HG02885 (cell line): Measurements from ENCODE around the gene THBS4.

Source experiments
- ATAC-seq: cut with Tn5 transposase; IDR thresholded peaks from one replicate; pipeline ENCODE4 v1.9.1; 2021; ENCODE audit warnings: mild to moderate bottlenecking; ENCODE audit not compliant: unreplicated experiment, poor library complexity

Gene THBS4

DNA sequence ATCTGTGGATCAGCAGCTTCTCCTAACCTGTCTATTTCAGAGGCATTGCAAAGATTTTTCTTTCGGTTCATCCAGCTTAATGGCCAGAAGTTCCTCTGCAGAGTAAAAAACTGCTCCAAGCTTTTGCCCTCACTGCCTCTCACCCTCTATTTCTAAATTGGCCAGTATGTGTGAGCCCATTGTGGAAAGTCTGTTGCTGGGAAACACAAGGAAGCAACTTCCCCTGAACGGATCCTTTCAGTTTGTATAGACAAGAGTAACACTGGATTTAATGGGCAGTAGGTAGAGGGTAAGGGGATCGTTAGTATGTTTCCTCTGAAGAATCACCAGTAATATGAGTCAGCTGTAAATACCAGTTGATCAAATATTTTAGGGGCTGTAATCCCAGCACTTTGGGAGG, 7.2 kb downstream of the THBS4 start:
- ATAC-seq = no peak

DNA sequence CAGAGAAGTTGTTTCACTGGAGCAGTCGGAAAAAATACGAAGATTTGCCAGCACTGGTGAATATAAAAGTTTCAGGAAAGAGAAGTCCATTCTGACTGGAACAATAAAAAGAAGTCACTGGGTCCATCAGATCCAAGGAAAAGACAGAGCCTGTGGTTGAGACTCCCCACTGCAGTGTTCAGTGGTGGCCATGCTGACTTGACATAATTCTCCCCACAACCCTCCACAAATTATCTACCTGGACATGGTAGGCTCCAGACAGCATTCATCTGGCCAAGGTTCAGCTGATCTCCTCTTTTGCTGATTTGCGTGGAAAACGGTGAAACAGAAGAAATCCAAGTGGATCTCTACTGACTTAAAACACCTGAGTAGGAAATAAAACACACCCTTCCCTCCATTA, 8.0 kb downstream of the THBS4 start:
- ATAC-seq = no peak

DNA sequence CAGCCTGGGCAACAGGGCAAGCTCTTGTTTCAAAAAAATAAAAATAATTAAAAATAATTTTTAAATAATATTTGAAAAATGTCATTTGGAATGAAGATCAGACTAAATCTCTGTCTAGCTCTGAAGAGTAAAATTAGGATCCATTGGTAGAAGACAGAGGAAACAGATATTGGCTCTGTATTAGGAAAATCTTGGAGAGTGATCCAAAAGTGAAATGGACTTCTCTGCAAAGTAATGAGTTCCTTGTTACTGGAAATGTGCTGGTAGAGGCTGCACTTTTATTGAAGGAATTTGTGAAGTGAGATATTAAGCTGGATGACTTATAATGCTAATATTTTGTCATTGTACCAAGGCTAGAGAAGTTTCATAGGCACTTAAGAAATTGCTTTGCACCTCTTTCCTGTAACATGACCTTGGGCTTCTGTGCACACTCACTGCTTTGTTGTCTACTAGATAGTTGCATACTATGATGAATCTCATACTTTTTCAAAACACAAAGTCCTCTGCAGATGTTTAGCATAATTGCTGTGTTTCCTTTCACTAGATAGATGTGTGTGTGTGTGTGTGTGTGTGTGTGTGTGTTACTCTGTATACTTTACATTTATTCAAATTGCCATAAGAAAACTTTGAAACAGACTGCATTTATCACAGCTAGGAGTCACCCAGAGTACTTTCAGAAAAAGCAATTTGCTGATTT, 13.1 kb downstream of the THBS4 start:
- ATAC-seq = no peak

DNA sequence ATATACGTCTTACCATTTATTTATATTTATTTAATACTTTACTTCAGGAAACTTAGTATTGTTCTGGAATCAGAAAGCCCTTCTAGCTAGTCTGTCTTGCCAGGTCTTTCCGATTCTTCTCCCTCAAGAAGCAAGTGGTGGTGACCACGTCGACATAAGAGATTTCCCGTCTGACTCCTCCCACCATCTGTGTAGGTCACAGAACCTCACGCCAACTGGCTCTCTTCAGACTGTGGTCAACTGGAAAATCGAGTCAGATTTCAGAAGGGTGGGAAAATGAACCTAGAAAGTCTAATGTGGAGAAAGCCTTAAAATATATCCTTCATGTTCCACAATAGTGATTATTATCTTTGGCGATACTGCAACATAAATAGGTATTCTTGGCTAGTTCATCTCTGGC, 17.3 kb downstream of the THBS4 start:
- ATAC-seq = no peak

DNA sequence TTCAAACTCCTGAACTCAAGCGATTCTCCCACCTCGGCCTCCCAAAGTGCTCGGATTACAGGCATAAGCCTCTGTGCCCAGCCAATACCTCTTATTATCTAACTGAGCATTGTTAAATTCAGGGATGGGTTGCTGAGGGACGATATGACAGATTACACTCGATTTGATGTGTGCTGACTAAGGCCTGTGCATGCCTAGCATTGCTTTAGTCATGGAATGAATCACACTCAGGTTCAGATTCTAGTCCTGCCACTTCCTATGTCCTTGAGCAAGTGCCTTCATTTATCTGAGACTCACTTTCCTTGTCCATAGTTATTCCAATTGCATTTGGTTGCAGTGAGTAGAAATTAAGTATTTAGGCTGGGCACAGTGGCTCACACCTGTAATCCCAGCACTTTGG, 19.5 kb downstream of the THBS4 start:
- ATAC-seq = no peak

DNA sequence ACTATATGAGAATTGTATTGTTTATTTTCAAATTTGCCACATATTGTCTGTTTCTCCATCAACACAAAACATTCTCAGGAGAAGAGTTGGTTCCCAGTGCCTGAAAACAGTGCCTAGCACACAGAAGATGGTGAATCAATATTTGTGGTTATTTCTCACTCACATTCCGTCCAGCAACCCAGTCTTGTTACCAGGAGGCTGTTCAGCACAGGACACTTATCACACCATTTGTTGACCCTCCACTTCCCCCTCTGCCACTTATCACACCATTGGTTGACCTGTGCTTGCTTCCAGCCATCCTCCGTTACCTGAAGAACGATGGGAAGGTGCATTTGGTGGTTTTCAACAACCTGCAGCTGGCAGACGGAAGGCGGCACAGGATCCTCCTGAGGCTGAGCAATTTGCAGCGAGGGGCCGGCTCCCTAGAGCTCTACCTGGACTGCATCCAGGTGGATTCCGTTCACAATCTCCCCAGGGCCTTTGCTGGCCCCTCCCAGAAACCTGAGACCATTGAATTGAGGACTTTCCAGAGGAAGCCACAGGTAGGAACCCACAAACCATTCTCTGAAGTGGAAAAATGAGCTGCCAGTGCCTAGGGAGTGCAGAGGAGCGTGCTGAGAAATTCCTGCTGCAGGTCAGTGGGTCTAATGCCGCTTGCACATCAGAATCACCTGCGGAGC, 20.5 kb downstream of the THBS4 start:
- ATAC-seq = no peak

DNA sequence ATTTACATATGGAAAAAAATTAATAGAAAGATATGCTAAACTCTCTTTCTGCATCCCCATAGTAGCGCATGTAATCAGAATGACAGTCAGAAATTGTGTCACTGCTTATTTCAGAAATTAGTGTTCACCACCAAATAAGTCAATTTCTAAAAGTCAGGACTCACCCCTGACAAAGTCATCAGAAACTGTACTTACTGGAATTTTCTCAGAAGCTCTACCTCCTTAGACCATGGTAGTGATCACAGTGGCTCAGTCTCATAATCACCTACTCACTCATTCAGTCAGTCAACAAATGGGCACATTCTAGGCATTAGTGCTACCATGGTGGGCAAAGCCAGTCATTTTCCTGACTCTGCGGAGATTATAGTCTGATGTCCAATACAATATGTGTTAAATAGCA, 22.0 kb downstream of the THBS4 start:
- ATAC-seq = no peak

DNA sequence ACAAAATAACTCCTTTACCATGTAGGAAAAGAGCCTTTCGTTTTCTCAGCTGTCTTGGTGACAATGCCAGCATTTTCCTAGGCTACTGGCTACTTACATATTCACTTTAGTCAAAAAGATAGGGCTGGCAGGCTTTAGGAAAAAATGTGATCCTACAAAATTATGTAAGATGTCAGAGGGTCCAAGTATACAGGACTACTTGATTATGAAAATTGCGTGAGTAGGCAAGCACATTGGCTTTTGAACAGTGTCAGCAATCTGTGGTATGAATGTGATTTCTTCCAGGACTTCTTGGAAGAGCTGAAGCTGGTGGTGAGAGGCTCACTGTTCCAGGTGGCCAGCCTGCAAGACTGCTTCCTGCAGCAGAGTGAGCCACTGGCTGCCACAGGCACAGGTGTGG, 22.8 kb downstream of the THBS4 start:
- ATAC-seq = no peak

DNA sequence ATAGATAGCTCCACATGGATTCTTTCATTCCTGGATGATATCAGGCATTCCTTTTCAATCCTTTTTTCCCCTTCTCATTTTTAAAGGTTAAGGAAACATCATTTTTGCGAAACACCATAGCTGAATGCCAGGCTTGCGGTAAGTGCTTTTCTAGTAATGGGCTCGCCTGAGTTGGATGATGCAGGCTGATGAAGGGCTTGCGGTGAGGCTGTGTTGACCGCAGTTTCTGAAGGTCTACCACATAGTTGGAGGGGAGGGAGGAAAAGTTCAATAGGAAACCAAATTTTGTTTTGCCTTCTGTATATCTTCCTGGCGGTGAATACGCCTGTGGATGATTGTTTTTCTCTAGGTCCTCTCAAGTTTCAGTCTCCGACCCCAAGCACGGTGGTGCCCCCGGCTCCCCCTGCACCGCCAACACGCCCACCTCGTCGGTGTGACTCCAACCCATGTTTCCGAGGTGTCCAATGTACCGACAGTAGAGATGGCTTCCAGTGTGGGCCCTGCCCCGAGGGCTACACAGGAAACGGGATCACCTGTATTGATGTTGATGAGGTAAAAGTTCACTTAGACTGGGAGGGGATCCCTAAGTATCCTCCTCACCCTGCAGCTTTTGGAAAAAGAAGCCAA, 24.3 kb downstream of the THBS4 start:
- no peak for ATAC-seq

DNA sequence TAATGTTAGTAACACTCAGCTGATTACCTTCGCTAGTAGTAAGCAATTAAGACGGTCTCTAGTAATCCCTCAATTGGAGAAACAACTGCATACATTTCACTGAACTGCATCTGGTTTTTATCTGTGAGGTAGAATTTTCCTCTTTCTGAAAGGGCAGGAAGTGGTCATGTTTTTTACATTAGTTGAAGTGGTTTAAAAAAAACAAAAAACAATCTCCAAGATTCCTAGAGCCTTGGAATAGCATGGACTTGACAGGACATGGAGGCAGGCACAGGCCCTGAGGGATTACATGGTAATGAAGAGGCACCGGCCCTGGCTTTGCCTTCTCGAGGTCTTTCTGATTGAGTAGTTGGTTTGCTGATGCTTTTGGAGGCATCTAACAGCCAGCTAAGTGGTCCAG, 25.8 kb downstream of the THBS4 start:
- no peak for ATAC-seq

DNA sequence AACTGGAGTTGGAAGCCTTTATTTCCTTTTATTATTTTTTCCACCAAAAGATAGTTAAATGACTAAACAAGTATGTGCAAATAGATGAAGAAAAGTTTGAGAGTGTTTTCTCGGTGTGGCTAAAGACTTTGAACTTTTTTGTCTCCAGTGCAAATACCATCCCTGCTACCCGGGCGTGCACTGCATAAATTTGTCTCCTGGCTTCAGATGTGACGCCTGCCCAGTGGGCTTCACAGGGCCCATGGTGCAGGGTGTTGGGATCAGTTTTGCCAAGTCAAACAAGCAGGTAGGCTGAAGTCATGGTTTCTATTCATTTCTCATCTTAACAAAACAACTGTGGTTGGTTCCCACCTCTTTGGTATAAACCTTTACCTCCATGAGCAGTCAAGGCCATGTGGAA, 26.4 kb downstream of the THBS4 start:
- ATAC-seq = no peak

DNA sequence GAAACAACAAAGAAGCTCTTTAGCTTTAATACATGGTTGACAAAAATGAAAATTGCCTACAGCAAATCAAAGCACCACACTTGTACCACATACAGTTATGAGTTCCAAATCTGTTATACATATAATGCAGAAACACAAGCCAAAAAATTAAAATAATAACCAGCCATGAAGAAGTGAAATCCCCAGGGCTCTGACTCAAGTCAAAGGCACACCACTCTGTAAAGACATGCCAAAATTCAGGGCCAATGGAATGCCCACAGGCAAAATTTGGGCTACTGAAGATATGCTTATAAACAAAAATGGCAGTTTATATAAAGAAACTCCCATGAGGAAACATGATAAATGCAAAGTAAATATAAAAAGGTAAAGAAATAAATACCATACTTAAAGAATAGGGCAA, 29.0 kb downstream of the THBS4 start:
- ATAC-seq = no peak

DNA sequence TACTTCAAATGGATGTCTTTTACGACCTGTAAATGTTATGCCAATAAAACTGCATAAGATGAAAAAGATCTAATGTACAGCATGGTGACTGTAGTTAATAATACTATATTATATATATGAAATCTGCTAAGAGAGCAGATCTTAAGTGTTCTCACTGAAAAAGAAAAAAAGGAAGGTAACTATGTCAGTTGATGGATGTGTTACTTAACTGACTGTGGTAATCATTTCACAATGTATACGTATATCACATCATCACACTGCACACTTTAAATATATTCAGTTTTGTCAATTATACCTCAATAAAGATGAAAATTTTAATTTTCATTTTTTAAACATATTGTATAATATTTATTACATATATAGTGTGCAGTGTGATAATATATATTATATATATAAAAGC, 31.9 kb downstream of the THBS4 start:
- ATAC-seq = no peak

DNA sequence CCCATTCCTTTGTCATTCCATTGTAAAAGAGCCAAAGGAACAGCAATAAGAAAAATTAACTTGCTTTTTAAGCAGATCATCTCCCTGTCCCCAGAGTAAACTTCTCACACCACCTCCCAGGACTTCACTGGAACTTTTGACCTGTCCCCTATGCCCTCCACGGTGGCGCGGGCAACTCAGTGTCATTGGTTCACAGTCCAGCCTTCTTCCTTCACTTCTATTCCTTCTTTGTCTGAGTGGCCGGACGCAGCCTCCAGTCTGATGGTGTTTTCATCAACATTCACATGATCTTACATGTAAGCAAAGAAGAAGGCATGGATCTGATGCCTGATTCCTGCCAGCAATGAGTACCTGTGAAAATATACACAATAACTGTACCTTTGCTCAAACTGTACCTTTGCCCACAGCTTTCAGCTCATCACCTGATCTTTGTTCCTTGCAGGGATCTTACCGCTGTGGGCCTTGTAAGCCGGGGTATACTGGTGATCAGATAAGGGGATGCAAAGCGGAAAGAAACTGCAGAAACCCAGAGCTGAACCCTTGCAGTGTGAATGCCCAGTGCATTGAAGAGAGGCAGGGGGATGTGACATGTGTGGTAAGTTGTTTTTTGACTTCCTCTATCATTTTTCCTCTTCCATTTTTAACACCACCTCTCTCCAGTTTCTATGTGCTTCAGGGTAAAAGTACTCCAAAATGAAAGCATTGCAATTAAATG, 32.5 kb downstream of the THBS4 start:
- no peak for ATAC-seq

DNA sequence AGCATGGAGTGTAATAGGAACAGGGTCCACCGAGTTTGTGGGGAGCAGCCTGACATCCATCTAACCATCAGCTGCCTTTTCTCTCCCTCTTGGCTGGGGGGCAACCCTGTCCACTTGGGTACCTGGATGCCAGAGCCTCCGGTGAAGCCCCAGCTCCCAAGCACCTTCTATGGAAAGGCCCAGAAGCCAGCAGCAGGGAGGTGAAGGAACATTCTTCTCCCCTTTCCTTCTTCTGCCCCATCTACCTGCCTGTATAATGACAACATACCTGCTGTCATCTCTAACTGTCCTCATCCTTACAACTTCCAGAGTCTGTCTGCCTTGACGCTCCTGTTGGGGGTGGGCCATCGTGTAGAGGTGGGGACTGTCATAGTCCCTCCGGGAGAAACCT, 33.1 kb downstream of the THBS4 start:
- ATAC-seq = no peak

DNA sequence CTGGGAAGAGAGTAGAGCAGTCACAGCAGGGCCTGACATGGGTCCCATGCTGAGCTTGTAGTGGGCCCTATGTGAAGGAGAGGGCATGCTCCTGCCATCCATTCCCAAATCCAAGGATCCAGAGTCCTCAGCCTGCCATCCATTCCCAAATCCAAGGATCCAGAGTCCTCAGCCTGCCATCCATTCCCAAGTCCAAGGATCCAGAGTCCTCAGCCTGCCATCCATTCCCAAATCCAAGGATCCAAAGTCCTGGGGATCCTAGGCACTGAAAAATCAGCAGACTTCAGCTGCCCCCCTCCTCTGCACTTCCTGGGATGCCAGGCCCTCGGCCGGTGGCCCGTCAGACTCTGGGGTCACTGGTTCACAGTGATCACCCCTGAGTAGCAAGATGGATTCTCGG, 33.6 kb downstream of the THBS4 start:
- no peak for ATAC-seq

DNA sequence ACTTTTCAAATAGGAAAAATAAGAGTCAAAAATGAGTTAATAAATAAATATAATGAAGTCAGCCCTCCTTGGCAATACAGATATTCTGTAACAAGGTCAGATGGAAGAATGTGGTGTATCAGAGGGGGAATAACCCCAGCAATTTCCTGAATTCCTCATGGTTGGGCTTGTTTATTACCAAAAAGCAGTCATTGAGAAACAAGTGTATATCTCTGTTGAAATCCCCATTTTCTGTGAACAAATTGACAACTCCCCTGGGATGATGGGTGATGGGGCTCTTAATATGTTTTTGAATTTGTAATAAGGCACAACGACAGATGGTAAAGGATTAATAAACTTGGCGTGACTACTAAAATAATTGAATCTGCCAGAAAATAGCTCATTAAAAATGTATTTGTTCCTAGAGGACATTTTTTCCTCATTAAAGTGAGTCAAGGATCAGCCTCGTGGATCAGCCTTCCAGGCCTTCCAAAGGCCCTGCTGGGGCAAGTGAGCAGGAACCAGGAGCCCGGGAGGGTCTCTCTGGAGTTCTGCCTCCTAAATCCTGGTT, 34.2 kb downstream of the THBS4 start:
- no peak for ATAC-seq

DNA sequence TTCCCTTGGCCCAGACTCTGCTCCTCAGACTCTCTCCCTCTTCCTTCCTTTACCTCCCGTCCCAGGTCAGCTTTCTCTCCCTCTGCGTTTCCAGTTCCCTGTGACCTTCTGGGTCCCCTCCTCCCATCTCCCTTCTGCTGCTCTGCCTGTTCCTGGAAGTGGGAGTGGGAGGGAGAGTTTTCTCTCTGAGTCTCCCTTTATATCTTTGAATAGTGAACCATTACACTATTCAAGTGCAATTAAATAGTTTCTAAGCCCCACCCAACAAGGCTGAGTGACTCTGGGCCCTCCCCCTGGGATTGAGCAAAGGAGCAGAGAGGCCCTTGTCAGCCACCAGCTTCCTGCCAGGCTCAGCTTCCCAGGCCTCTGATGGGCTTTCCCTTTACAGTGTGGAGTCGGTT, 34.8 kb downstream of the THBS4 start:
- peak; percentile 27 for ATAC-seq

DNA sequence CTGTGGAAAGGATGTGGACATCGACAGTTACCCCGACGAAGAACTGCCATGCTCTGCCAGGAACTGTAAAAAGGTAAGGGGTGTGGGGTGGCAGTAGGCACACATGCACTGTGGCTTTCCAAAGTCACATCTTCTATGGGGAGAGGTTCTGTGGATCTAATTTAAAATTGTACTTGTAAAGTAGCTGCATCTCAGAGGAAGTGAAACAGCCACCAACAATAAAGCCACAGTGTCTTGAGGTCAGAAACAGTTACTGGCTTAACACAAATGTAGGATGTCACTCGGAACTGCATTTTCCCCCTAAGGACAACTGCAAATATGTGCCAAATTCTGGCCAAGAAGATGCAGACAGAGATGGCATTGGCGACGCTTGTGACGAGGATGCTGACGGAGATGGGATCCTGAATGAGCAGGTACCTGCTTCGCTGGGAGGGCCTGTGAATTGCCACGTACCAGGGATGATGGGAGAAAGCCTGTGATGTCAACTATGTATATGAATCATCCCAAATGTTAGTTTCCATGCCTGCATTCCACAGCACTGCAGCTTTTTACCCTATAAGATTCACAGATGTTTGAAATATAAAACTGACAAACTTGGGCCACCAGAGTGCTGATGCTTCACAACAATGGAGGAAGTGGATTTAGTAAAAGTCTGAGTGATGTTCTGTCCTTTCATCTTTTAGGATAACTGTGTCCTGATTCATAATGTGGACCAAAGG, 35.3 kb downstream of the THBS4 start:
- peak; percentile 76 for ATAC-seq

DNA sequence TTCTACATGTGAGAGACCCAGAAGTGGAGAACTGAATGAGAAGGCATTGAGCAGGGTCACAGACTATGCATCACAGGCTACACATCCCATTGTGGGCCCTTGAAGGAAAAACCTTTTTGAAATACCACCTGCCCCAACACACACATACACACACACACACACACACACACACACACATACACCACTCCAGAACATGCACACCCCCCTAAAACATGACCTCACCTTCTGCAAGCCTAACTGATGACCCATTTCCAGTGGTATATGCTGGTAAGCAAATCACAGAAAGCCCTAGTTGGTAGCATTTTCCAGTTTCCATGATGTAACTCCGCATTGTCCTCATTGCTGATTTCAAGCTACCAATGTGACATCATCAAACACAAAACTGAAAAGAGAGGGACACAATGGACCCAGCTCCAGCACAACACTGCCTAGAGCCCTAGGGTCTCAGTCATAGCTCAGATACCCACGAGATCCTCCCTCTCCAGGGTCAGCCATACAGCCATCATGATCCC, 36.4 kb downstream of the THBS4 start:
- no peak for ATAC-seq
